Gastrocnemius medialis (tissue), 4 donors: Measurements from ENCODE around the gene TMEM161A. TPM values are rescaled to one million over a fixed set of nuclear protein-coding genes. Genes with fewer than 3 reads are reported as not detected.
"Not testable (repeated sequence)": the region's sequence is repeated elsewhere in the genome, so short reads cannot be mapped to it uniquely, and the experiment has no call there.

Experiments
- ATAC-seq, 2 donors: fragments of 150-250 bp; one replicate each; pipeline ENCODE4 v1.9.1; 2016
- DNase-seq, 2 donors: peaks; one replicate each; pipeline ENCODE4 v3.0.0-alpha.2; 2019
- H3K27ac ChIP-seq, 4 donors: fragments of 200-600 bp; sonication (generic); 1 replicate in 1 of 4; 2 replicates in 3 of 4; pipeline ENCODE4 v1.5.1; 2016 to 2018; ENCODE audit warnings: mild to moderate bottlenecking in 2 of 4, moderate library complexity in 1 of 4
- H3K27me3 ChIP-seq, 3 donors: fragments of 200-600 bp; sonication (generic) in 2 of 3; 1 replicate in 1 of 3; 2 replicates in 2 of 3; pipeline versions ENCODE4 v1.5.1 to v1.6.0; 2016 to 2019; ENCODE audit warnings: mild to moderate bottlenecking in 1 of 3, moderate library complexity in 1 of 3
- H3K36me3 ChIP-seq, 2 donors: fragments of 200-600 bp; sonication (generic) in 1 of 2; one replicate each; pipeline ENCODE4 v1.5.1; 2017 to 2018
- H3K4me1 ChIP-seq, 2 donors: fragments of 200-600 bp; sonication (generic) in 1 of 2; one replicate each; pipeline ENCODE4 v1.5.1; 2016 to 2017; ENCODE audit warnings: mild to moderate bottlenecking in 2 of 2
- H3K4me3 ChIP-seq, 4 donors: fragments of 200-600 bp; sonication (generic) in 3 of 4; 1 replicate in 1 of 4; 2 replicates in 3 of 4; pipeline ENCODE4 v1.5.1; 2016 to 2019; ENCODE audit warnings: mild to moderate bottlenecking in 2 of 4
- H3K9me3 ChIP-seq, 3 donors: fragments of 200-600 bp; sonication (generic) in 2 of 3; 1 replicate in 1 of 3; 2 replicates in 2 of 3; pipeline ENCODE4 v1.5.1; 2016 to 2019
- POLR2A ChIP-seq, 2 donors: fragments of 450-650 bp; IDR thresholded peaks; one replicate each; pipeline ENCODE4 v1.6.1; 2017; ENCODE audit warnings: antibody characterized with exemption in 2 of 2, mild to moderate bottlenecking in 2 of 2, moderate library complexity in 2 of 2
- in situ Hi-C, 4 donors: fragments of 200-750 bp; cut with MboI; loops; one replicate each; pipeline versions ENCODE4 v1.15.0 to v1.8.0; 2017; ENCODE audit warnings: low sequenced_read_pairs in 4 of 4
- intact Hi-C: fragments of 100-400 bp; cut with DNase I; formaldehyde crosslinking; loops from one replicate; pipeline ENCODE4 v1.15.1; 2023; ENCODE audit warnings: low total_unique reads
- total RNA-seq, 4 donors: library from RNA; depleted of rRNA; stranded (reverse); fragments of >200 nt; gene quantifications; one replicate each; pipeline versions ENCODE4 v1.1.0 to v1.2.3, GENCODE V29; 2016
- TF ChIP-seq, protein P1 (sequence below), 5 experiments: fragments of 450-650 bp in 3 of 5; fragments of 200-600 bp in 2 of 5; sonication (generic) in 2 of 5; IDR thresholded peaks in 4 of 5; conservative IDR thresholded peaks in 1 of 5; 1 replicate in 4 of 5; 2 replicates in 1 of 5; pipeline ENCODE4 v1.5.1; 2016 to 2019; ENCODE audit warnings: antibody characterized with exemption in 5 of 5, mild to moderate bottlenecking in 3 of 5, moderate library complexity in 3 of 5

The TMEM161A gene
- total RNA-seq, 4 donors from 2014 or later: 30.1 to 52.1 (median 42.8) TPM

DNA sequence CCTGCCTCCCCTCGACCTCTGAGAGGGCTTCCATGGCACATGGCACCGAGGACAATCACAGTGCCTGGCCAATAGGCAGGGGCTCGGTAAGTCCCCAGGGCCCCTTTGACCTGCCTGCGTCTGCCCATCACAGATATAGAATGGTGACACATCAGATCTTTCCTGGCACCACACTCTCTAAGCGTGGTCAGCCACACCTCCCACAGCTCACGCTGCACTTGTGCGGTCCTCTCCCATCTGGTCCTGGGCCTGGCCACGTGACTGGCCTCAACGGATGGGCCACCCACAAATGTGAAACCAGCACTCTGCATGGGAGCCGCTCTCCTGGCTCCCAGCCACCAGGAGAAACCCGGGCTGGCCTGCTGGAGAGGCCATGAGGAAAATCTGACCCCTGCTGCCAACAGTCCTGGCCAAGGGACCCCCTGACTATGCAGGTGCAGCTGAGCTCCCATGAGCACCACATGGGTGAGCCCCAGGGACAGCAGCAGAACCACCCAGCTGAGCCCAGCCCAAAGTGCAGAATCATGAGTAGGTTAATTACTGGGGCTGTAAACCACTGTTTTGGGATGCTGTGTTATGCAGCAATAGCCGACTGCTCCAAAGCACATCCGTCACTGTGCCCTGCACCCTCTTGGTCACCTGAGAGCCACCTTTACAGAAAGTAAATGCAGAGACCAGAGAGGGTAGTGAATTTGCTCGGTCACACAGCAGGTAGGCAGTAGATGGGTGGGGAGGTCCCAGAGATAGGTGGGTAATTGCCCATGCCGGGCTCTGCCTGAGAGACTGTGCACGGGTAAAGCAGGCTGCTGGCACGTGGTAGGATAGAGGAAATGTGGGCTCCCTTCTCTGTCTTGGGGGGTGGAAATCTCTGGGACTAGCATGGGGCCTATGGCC, 41.5 kb upstream of the TMEM161A start:
- peaks cover 0 to 37% of the 10 kb centered on the region in 2 donors for H3K36me3 ChIP-seq

DNA sequence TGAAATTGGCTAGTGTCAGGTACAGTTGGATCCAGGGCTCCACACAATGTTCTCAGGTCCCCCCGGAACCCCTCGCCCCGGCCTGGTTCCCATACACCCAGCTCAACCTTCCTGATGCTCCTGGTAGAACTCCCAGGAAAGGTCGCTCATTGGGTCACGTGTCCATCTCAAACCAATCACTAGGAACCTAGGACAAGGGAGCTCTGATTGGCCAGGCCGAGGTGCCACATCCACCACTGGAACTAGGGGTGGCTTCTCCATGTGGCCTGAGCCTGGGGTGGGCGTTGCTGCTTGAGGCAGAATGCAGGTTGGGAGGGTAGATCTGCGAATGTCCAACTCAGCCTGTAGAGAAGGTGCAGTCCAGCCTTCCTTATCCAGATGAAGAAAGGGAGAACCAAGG, 38.7 kb upstream of the TMEM161A start:
- no peaks in the 10 kb centered on the region for H3K27me3 ChIP-seq
- peaks cover 0 to 28% of the 10 kb centered on the region in 2 donors for H3K36me3 ChIP-seq
- in situ Hi-C loops: loop anchor here in 1 of 4 donors (5.0 kb wide), 1 partner anchor 35 kb away; no protein-coding TSS in a partner anchor
- no peak for TF ChIP-seq POLR2A (IDR thresholded peaks at IDR 0.05)
- TF ChIP-seq, protein P1, sequence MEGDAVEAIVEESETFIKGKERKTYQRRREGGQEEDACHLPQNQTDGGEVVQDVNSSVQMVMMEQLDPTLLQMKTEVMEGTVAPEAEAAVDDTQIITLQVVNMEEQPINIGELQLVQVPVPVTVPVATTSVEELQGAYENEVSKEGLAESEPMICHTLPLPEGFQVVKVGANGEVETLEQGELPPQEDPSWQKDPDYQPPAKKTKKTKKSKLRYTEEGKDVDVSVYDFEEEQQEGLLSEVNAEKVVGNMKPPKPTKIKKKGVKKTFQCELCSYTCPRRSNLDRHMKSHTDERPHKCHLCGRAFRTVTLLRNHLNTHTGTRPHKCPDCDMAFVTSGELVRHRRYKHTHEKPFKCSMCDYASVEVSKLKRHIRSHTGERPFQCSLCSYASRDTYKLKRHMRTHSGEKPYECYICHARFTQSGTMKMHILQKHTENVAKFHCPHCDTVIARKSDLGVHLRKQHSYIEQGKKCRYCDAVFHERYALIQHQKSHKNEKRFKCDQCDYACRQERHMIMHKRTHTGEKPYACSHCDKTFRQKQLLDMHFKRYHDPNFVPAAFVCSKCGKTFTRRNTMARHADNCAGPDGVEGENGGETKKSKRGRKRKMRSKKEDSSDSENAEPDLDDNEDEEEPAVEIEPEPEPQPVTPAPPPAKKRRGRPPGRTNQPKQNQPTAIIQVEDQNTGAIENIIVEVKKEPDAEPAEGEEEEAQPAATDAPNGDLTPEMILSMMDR (IDR thresholded peaks at IDR 0.05 in 4 of 5, conservative IDR thresholded peaks at IDR 0.05 in 1 of 5): no peak
- H3K4me3 ChIP-seq: no peak overlapping the region
- H3K9me3 ChIP-seq: no peaks in the 10 kb centered on the region
- DNase-seq: no peak
- peaks cover 5 to 8% of the 10 kb centered on the region in 2 donors for H3K4me1 ChIP-seq
- H3K27ac ChIP-seq: no peak overlapping the region
- intact Hi-C loops: no loop called here
- ATAC-seq: no peak

More for the DNA sequence above, 41.5 kb upstream of the TMEM161A start:
- DNase-seq (no peak), ATAC-seq (peak in 1 of 2 donors; percentile 56)
- intact Hi-C loops: no loop called here
- no peaks in the 10 kb centered on the region for H3K9me3 ChIP-seq
- no peak for TF ChIP-seq POLR2A (IDR thresholded peaks at IDR 0.05)
- TF ChIP-seq, protein P1 (IDR thresholded peaks at IDR 0.05 in 4 of 5, conservative IDR thresholded peaks at IDR 0.05 in 1 of 5): no peak
- no peak overlapping the region for H3K4me3 ChIP-seq
- no peaks in the 10 kb centered on the region for H3K4me1 ChIP-seq
- H3K27me3 ChIP-seq: no peaks in the 10 kb centered on the region
- H3K27ac ChIP-seq: no peak overlapping the region
- in situ Hi-C loops: loop anchor here in 1 of 4 donors (5.0 kb wide), 1 partner anchor 37 kb away; no protein-coding TSS in a partner anchor

DNA sequence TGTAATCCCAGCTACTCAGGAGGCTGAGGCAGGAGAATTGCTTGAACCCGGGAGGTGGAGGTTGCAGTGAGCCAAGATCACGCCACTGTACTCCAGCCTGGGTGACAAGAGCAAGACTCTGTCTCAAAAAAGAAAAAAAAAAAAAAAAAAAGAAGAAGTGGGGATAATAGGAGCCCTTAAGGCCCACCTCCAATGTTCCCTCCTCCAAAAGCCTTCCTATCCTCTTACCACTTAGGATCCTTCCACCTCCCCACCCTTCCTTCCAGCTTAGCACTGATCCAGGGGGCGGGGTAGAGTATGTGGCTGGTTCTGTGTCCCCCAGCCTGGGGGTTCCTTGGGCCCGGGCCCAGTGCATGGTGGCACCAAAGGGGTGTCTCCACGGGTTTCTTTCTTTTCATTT, 35.0 kb upstream of the TMEM161A start:
- H3K4me3 ChIP-seq, H3K9me3 ChIP-seq, H3K27ac ChIP-seq, ATAC-seq, H3K27me3 ChIP-seq, in situ Hi-C loops, intact Hi-C loops, DNase-seq: not testable (repeated sequence)
- peaks cover 0 to 10% of the 10 kb centered on the region in 2 donors for H3K36me3 ChIP-seq
- peaks cover 19 to 26% of the 10 kb centered on the region in 2 donors for H3K4me1 ChIP-seq

DNA sequence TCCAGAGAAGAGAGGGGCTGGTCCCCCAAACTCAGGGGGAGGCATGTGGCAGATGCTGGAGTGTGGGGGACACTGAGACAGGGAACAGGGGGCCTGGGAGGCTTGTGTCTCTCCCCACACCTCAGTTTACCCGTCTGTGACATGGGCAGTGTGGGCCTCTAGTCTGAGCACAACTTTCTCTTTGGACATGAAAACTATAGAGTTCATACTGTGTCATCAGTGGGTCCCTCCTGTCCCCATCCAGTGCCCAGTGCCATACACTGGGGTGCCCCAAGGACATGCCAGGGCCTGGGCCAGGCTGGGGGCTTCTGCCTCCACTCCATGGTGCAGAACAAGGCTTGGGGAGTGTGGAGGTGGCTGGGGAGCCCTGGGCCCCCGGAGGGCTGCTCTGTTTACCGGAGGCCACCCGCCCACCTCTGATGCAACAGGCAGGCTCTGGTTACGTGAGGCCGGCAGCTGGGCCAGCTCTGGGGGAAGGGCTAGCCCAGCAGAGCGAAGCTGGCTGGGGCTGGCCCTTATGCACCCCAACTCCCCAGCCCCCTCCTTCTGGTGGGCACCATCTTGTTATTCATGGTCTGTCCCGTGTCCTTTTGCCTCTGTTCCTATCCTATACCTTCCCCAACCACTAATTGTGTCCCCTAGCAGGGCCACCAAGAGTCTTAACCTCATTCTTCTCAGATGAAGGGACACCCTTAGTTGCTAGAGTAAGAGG, 33.7 kb upstream of the TMEM161A start:
- in situ Hi-C loops (no loop called here), intact Hi-C loops (no loop called here)
- peaks cover 19 to 26% of the 10 kb centered on the region in 2 donors for H3K4me1 ChIP-seq
- H3K36me3 ChIP-seq: peaks cover 0 to 6% of the 10 kb centered on the region in 2 donors
- DNase-seq (peak; percentile 33 to 73), ATAC-seq (peak; percentile 57 to 70)
- no peaks in the 10 kb centered on the region for H3K9me3 ChIP-seq
- TF ChIP-seq, protein P1 (IDR thresholded peaks at IDR 0.05 in 4 of 5, conservative IDR thresholded peaks at IDR 0.05 in 1 of 5): no peak
- TF ChIP-seq POLR2A (IDR thresholded peaks at IDR 0.05): no peak
- H3K4me3 ChIP-seq: peak overlapping the region in 1 of 4 donors; percentile 5
- H3K27ac ChIP-seq: peak overlapping the region in 3 of 4 donors; percentile 10 to 59 (median 54)
- H3K27me3 ChIP-seq: no peaks in the 10 kb centered on the region
